Fibroblast of villous mesenchyme (primary cell): ENCODE data around the gene MEGF8. TPM values are rescaled to one million over a fixed set of nuclear protein-coding genes. Genes with fewer than 3 reads are reported as not detected.

Source experiments
- DNase-seq: peaks from one replicate; pipeline ENCODE4 v3.0.0-alpha.2; 2010; ENCODE audit warnings: low read depth
- H3K4me3 ChIP-seq: 2 replicates; pipeline ENCODE4 v1.5.1; 2011; ENCODE audit warnings: low read depth, mild to moderate bottlenecking, low read length
- CTCF ChIP-seq: IDR thresholded peaks from 2 replicates; pipeline ENCODE4 v1.5.1; 2012; ENCODE audit warnings: low read depth, mild to moderate bottlenecking, low read length; ENCODE audit not compliant: insufficient read depth
- total RNA-seq: library from RNA; depleted of rRNA; stranded (reverse); fragments of >200 nt; gene quantifications from 2 replicates; pipeline ENCODE4 v1.2.3, GENCODE V29; 2012

Gene MEGF8
- total RNA-seq, 1 donor = 21.2 TPM

DNA sequence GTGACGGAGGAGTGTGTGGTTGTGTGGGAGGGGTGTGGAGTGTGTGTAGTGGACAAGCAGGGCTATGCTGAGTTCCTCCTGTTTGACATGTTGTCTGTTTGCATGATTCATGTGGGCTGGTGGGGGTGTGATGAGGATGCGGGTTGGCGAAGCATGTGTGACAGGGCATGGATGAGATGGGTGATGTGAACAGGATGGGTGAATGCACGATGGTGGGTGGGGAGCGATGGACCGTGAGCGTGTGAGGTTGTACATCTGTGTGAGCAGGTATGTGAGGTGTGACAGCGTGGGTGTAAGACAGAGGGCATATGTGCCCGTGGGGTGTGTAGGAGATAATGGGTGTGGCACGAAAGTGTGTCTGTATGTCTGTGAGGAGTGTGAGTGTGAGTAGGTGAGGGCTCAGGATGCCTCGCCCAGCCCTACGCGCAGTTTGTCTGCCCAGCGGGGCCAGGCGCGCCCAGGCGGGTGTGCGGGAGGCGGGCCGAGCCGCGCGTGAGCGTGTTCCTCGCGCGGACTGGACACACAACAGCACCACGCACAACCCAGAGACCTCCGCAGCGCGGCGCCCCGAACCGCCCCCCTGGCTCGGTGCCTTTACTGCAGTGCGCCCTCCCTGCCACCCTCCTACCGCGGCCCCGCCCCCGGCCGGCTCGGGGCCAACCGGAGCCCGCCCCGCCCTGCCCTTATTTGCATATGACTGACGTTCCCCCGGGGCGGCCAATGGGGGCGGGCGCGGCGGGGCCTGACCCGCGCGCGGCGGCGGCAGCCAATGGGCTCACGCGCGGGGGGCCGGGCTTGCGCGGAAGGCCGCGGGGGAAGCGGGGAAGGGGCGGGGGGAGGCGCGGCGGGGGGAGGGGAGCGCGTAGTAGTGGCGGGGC lies 42.0 kb upstream of the MEGF8 start:
- no peak for TF ChIP-seq CTCF
- DNase-seq = peak; percentile 94
- peak overlapping the region; percentile 57 for H3K4me3 ChIP-seq

GRCh38 chr19:42284066-42284501 lies 41.4 kb upstream of the MEGF8 start:
- TF ChIP-seq CTCF = no peak
- H3K4me3 ChIP-seq = peak overlapping the region; percentile 71
- DNase-seq = peak; percentile 77

DNA sequence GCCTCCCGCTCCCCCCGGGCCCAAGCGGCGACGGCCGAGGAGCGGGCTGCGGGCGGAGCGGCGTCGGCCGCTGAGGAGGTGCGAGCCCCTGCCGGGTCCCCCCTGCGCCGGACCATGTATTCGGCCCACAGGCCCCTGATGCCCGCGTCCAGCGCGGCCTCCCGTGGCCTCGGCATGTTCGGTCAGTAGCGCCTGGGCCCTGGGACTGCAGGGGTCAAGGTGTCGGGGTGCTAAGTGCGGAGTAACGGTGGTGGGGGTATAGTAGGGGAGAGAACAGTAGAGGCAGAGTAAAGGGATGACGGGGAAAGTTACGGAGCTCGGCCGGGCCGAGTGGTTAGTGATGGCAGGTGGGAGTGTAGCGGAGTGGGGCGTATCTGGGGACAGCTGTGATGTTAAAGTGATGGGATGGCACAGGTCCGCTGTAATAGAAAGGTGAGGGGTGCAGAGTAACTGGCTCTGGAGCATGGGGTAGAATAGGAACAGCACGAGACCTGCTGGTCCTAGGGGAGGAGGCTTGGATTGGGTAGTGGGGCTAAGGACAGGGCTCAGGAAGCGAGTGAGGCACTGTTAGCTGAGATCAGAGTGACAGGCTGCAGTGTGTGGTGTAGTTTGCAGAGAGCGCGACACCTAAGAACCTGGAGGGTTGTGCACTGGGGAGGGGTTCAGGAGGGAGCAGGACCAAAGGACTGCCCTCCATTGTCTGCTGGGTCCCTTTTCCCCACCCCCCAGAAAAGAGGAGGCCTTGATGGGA lies 40.7 kb upstream of the MEGF8 start:
- TF ChIP-seq CTCF = no peak
- peak overlapping the region; percentile 71 for H3K4me3 ChIP-seq
- DNase-seq = no peak

DNA sequence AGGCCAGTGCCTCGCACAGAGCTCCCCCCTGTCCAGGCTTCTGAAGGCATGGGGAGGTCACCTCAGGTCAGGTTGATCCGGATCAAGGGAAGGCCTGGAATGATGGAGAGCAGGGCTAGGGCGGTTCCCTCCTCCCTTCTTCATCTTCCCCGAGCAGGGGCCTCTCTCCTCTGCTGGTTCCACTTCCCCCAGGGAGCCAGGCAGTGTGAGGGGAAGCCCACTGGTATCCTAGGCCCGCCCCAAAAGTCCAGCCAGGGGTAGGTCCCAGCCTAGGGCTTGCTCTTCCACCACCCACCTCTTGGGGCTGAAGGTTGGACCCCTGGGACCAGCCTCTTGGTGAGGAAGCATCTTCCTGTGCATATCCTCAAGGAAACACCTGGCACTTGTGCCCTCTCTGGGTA lies 39.9 kb upstream of the MEGF8 start:
- DNase-seq = no peak
- TF ChIP-seq CTCF = no peak
- H3K4me3 ChIP-seq = peak overlapping the region; percentile 71

DNA sequence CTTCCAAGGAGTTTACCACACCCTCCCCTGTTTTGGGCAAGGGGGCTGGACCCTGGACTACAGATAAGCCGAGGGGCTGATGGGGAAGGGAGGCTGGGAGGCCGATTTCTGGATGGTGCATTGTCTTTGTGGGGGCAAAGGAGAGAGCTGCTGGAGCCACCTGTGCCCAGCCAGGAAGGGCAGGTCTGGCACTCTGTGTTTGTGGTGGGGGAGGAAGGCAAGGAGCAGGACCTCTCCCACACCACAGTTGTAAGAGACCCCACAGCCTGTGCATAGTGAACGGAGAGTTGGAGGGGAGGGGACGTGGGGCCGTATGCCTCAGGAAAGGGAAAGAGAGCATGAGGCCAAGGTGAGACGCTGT lies 39.5 kb upstream of the MEGF8 start:
- no peak for DNase-seq
- TF ChIP-seq CTCF = no peak
- no peak overlapping the region for H3K4me3 ChIP-seq

- no peak overlapping the region for H3K4me3 ChIP-seq
- TF ChIP-seq CTCF = no peak
- DNase-seq = no peak
Measured at GRCh38 chr19:42286349-42287016, 39.0 kb upstream of the MEGF8 start.
